LNCAP (cell line): ENCODE data around the gene CDC14A.

ENCODE experiments used
- TF ChIP-seq, protein P1 (sequence below): fragments of 450-650 bp; IDR thresholded peaks from 2 replicates; pipeline ENCODE4 v1.5.1; 2017; ENCODE audit warnings: mild to moderate bottlenecking

The CDC14A gene

DNA sequence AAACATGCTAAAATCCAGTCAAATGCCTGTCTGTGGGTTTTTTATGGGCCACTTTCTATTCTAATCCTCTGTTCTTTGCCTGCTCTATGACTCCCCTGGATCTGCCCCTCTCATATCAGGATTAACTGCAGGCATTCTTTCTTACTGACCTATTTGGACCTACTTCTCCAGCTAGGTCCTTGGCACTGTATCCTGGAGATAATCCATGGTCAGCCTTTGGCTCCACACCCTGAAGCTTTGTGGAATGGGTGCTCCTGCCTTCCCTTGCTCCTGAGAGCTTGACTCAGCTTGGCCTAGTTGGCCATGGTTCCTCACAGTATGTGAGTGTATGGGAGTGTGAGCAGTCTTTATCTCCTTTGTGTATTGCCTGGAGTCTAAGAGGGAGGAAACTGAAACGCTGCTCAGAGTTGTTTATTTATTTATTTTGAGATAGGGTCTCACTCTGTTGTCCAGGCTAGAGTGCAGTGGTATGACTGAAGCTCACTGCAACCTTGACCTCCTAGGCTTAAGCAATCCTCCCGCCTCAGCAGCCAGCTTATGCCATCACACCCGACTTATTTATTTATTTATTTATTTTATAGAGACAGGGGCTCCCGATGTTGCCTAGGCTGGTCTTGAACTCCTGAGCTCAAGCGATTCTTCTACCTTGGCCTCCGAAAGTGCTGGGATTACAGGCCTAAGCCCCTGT, 28.7 kb upstream of the CDC14A start:
- TF ChIP-seq, protein P1, sequence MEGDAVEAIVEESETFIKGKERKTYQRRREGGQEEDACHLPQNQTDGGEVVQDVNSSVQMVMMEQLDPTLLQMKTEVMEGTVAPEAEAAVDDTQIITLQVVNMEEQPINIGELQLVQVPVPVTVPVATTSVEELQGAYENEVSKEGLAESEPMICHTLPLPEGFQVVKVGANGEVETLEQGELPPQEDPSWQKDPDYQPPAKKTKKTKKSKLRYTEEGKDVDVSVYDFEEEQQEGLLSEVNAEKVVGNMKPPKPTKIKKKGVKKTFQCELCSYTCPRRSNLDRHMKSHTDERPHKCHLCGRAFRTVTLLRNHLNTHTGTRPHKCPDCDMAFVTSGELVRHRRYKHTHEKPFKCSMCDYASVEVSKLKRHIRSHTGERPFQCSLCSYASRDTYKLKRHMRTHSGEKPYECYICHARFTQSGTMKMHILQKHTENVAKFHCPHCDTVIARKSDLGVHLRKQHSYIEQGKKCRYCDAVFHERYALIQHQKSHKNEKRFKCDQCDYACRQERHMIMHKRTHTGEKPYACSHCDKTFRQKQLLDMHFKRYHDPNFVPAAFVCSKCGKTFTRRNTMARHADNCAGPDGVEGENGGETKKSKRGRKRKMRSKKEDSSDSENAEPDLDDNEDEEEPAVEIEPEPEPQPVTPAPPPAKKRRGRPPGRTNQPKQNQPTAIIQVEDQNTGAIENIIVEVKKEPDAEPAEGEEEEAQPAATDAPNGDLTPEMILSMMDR: no peak

GRCh38 chr1:100325415-100326324, 26.6 kb upstream of the CDC14A start:
- TF ChIP-seq, protein P1: no peak

GRCh38 chr1:100328133-100328532, 24.2 kb upstream of the CDC14A start:
- TF ChIP-seq, protein P1: no peak

DNA sequence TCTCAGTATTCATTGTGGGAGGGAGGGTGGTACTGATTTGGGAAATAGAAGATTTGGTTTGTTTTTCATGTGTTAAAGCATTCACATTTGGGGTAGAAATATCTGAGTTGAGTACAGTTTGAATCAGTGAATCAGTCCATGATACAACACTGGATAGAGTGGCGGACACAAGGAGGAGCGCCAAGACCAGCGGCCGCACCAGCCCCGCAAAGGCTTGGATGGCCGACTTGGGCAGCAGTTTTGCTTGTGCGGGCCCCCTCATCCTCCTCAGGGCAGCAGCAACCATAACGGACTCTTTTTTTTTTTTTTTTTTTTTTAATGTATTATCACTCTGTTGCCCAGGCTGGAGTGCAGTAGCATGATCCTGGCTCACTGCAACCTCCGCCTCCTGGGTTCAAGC, 20.0 kb upstream of the CDC14A start:
- TF ChIP-seq, protein P1: no peak

DNA sequence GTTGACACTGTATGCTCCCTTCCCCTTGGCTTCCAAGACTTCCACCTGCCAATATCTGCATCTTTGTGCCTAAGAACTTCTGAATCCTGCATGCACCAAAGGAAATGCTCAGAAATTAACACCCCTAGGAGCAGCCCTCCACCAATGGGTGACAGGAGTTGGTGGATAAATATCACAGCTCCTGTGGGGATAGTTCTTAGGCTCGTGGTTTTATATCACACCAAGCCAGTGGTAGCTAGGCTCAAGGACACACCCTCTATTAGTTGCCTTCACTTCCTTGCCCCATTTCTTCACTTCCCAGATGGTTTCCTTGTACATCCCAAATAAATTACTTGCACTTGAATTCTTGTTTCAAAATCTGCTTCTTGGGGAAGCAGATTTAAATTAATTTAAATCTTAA, 16.9 kb upstream of the CDC14A start:
- TF ChIP-seq, protein P1: no peak

- TF ChIP-seq, protein P1: no peak
These were observed 11.8 kb upstream of the CDC14A start for GRCh38 chr1:100340494-100340893.

GRCh38 chr1:100342348-100342747, 10.0 kb upstream of the CDC14A start:
- TF ChIP-seq, protein P1: no peak
